Hepatocyte (in vitro differentiated cells): ENCODE results near the gene KCNH6. TPM values are rescaled to one million over a fixed set of nuclear protein-coding genes. Genes with fewer than 3 reads are reported as not detected.

Source experiments
- DNase-seq: peaks from one replicate; pipeline ENCODE4 v3.0.0-alpha.2; 2016; ENCODE audit warnings: low spot score
- H2AFZ ChIP-seq: fragments of 200-600 bp; sonication (generic); 2 replicates; pipeline ENCODE4 v1.6.0; 2016; ENCODE audit warnings: antibody characterized with exemption, mild to moderate bottlenecking
- H3K27ac ChIP-seq: fragments of 200-600 bp; sonication (generic); 2 replicates; pipeline ENCODE4 v1.5.1; 2016; ENCODE audit warnings: mild to moderate bottlenecking
- H3K27me3 ChIP-seq: fragments of 200-600 bp; sonication (generic); 2 replicates; pipeline ENCODE4 v1.6.1; 2016
- H3K36me3 ChIP-seq: fragments of 200-600 bp; sonication (generic); replicated peaks from 2 replicates; pipeline ENCODE4 v1.5.1; 2016; ENCODE audit warnings: low read depth; ENCODE audit not compliant: insufficient read depth
- H3K4me1 ChIP-seq: fragments of 200-600 bp; sonication (generic); 2 replicates; pipeline ENCODE4 v1.5.1; 2016; ENCODE audit warnings: mild to moderate bottlenecking, moderate library complexity; ENCODE audit not compliant: insufficient read depth
- H3K4me2 ChIP-seq: fragments of 200-600 bp; sonication (generic); 2 replicates; pipeline ENCODE4 v1.6.0; 2016
- H3K4me3 ChIP-seq: fragments of 200-600 bp; sonication (generic); 2 replicates; pipeline ENCODE4 v1.5.1; 2016; ENCODE audit warnings: mild to moderate bottlenecking
- H3K79me2 ChIP-seq: fragments of 200-600 bp; sonication (generic); 2 replicates; pipeline ENCODE4 v1.6.0; 2017; ENCODE audit warnings: mild to moderate bottlenecking
- H3K9me2 ChIP-seq: fragments of 200-600 bp; sonication (generic); replicated peaks from 2 replicates; pipeline ENCODE4 v1.6.0; 2017; ENCODE audit warnings: mild to moderate bottlenecking; ENCODE audit not compliant: insufficient read depth
- H3K9me3 ChIP-seq: fragments of 200-600 bp; sonication (generic); 2 replicates; pipeline ENCODE4 v1.5.1; 2016; ENCODE audit warnings: low read depth, mild to moderate bottlenecking
- H4K20me1 ChIP-seq: fragments of 200-600 bp; sonication (generic); 2 replicates; pipeline ENCODE4 v1.6.0; 2016; ENCODE audit warnings: mild to moderate bottlenecking; ENCODE audit not compliant: insufficient read depth, poor library complexity, severe bottlenecking
- CTCF ChIP-seq: fragments of 200-600 bp; sonication (generic); IDR thresholded peaks from 2 replicates; pipeline ENCODE4 v1.5.1; 2016; ENCODE audit warnings: antibody characterized with exemption, mild to moderate bottlenecking; ENCODE audit not compliant: poor library complexity
- EZH2 ChIP-seq: fragments of 200-600 bp; sonication (generic); IDR thresholded peaks from 2 replicates; pipeline ENCODE4 v1.6.1; 2016; ENCODE audit warnings: antibody characterized with exemption, mild to moderate bottlenecking, borderline replicate concordance
- EZH2phosphoT487 ChIP-seq: fragments of 200-600 bp; sonication (generic); IDR thresholded peaks from one replicate; pipeline ENCODE4 v1.6.1; 2018; ENCODE audit warnings: antibody characterized with exemption, mild to moderate bottlenecking, low read depth, moderate library complexity; ENCODE audit not compliant: unreplicated experiment, severe bottlenecking
- WGBS: methylation state at CpG from one replicate; pipeline ENCODE4 v1.1.6; 2016; ENCODE audit warnings: low lambda C conversion rate; ENCODE audit errors: missing lambda C conversion rate; 5-methylcytosine and 5-hydroxymethylcytosine counted together
- polyA plus RNA-seq: library from polyadenylated mRNA; unstranded; fragments of >200 nt; fragmentation: Nextera tagmentation; extraction: Ambion mirVana; gene quantifications from 2 replicates; pipeline ENCODE4 v1.2.1, GENCODE V29; 2016
- total RNA-seq: library from RNA; depleted of rRNA; stranded (reverse); fragments of >200 nt; gene quantifications from 2 replicates; pipeline ENCODE4 v1.2.3, GENCODE V29; 2014

The KCNH6 gene
- total and polyA plus RNA-seq, 2 experiments from 2014 or later: 0.33 TPM; not detected in 1

GRCh38 chr17:63587770-63588169 is 64.6 kb downstream of the KCNH6 start:
- H3K4me2 ChIP-seq: no peak overlapping the region
- no peaks in the 10 kb centered on the region for H3K4me1 ChIP-seq
- no peak for DNase-seq
- whole genome bisulfite sequencing: 97% methylated on average over 5 of the region's 5 CpGs
- H3K9me3 ChIP-seq: no peaks in the 10 kb centered on the region
- H3K9me2 ChIP-seq: no peaks in the 10 kb centered on the region
- H3K4me3 ChIP-seq: no peak overlapping the region
- H3K36me3 ChIP-seq: no peaks in the 10 kb centered on the region
- no peak overlapping the region for H3K27ac ChIP-seq
- H2AFZ ChIP-seq: no peak overlapping the region
- H3K79me2 ChIP-seq: no peaks in the 10 kb centered on the region
- no peaks in the 10 kb centered on the region for H4K20me1 ChIP-seq
- no peak for TF ChIP-seq EZH2
- no peak for TF ChIP-seq CTCF
- TF ChIP-seq EZH2phosphoT487: no peak
- H3K27me3 ChIP-seq: no peaks in the 10 kb centered on the region

GRCh38 chr17:63588797-63589196 is 65.6 kb downstream of the KCNH6 start:
- TF ChIP-seq CTCF (no peak), EZH2 (no peak), EZH2phosphoT487 (no peak)
- no peaks in the 10 kb centered on the region for H3K36me3 ChIP-seq

GRCh38 chr17:63589646-63590045 is 66.5 kb downstream of the KCNH6 start:
- peak; percentile 17 for DNase-seq

More at GRCh38 chr17:63588797-63589196, 65.6 kb downstream of the KCNH6 start:
- Histone ChIP-seq H3K9me3 (no peaks in the 10 kb centered on the region), H3K4me3 (no peak overlapping the region), H4K20me1 (no peaks in the 10 kb centered on the region), H3K4me2 (no peak overlapping the region), H3K27me3 (no peaks in the 10 kb centered on the region), H3K4me1 (no peaks in the 10 kb centered on the region), H3K27ac (no peak overlapping the region), H2AFZ (no peak overlapping the region), H3K9me2 (no peaks in the 10 kb centered on the region), H3K79me2 (no peaks in the 10 kb centered on the region)
- 97% methylated on average over 11 of the region's 11 CpGs for WGBS
- DNase-seq: no peak

More at GRCh38 chr17:63589646-63590045, 66.5 kb downstream of the KCNH6 start:
- H3K4me1 ChIP-seq: no peaks in the 10 kb centered on the region
- no peaks in the 10 kb centered on the region for H3K9me3 ChIP-seq
- no peaks in the 10 kb centered on the region for H3K9me2 ChIP-seq
- H3K79me2 ChIP-seq: no peaks in the 10 kb centered on the region
- H3K4me2 ChIP-seq: no peak overlapping the region
- peak overlapping the region; percentile 55 for H3K27ac ChIP-seq
- no peaks in the 10 kb centered on the region for H4K20me1 ChIP-seq
- H3K4me3 ChIP-seq: no peak overlapping the region
- no peaks in the 10 kb centered on the region for H3K36me3 ChIP-seq
- 86% methylated on average over 1 of the region's 1 CpG for WGBS
- TF ChIP-seq EZH2: no peak
- no peak for TF ChIP-seq EZH2phosphoT487
- no peak for TF ChIP-seq CTCF
- no peak overlapping the region for H2AFZ ChIP-seq
- no peaks in the 10 kb centered on the region for H3K27me3 ChIP-seq
